ENCODE data around the gene RHEBL1. TPM values are rescaled to one million over a fixed set of nuclear protein-coding genes. Genes with fewer than 3 reads are reported as not detected.
A peak's percentile ranks its signal among the peaks of the same experiment; 100 is the strongest.

The RHEBL1 gene
- total RNA-seq, 1 donor from 2014 or later = not detected

- DNase-seq (ENCODE audit: low spot score in 2 of 2) = no peak
- Histone ChIP-seq H3K9me3 (no peaks in the 10 kb centered on the region), H3K27me3 (no peaks in the 10 kb centered on the region), H3K4me1 (peaks cover 8 to 31% of the 10 kb centered on the region in 2 donors), H3K4me3 (peak overlapping the region; percentile 96 to 97), H3K36me3 (peaks cover 22 to 23% of the 10 kb centered on the region in 2 donors), H3K27ac (peak overlapping the region; percentile 8 to 31)
- no peak for TF ChIP-seq CTCF (IDR thresholded peaks at IDR 0.05)
- intact Hi-C loops (cut with DNase I) = loop anchor here (5.0 kb wide), 1 partner anchor 41 kb away; the partner anchor contains the start of gene PRKAG1
These were observed 11.9 kb downstream of the RHEBL1 start for GRCh38 chr12:49057888-49058287.

- peak overlapping the region in 1 of 2 donors; percentile 31 for H3K27ac ChIP-seq
- no peak for TF ChIP-seq CTCF (IDR thresholded peaks at IDR 0.05)
- H3K4me1 ChIP-seq = peaks cover 8 to 31% of the 10 kb centered on the region in 2 donors
- peaks cover 40% of the 10 kb centered on the region in 2 donors for H3K36me3 ChIP-seq
- H3K9me3 ChIP-seq = no peaks in the 10 kb centered on the region
- peak; percentile 33 to 82 for DNase-seq (ENCODE audit: low spot score in 2 of 2)
- H3K27me3 ChIP-seq = no peaks in the 10 kb centered on the region
- peak overlapping the region; percentile 29 to 96 for H3K4me3 ChIP-seq
- intact Hi-C loops (cut with DNase I) = loop anchor here (5.0 kb wide), 1 partner anchor 39 kb away; the partner anchor contains the start of gene PRKAG1
These were observed 13.6 kb downstream of the RHEBL1 start for GRCh38 chr12:49055978-49056754.

- intact Hi-C loops (cut with DNase I) = loop anchor here (5.0 kb wide), 1 partner anchor 38 kb away; the partner anchor contains the start of gene PRKAG1
- no peak for TF ChIP-seq CTCF (IDR thresholded peaks at IDR 0.05)
- no peak overlapping the region for H3K27ac ChIP-seq
- no peaks in the 10 kb centered on the region for H3K27me3 ChIP-seq
- H3K36me3 ChIP-seq = peaks cover 50 to 51% of the 10 kb centered on the region in 2 donors
- H3K4me1 ChIP-seq = peaks cover 8 to 31% of the 10 kb centered on the region in 2 donors
- no peaks in the 10 kb centered on the region for H3K9me3 ChIP-seq
- H3K4me3 ChIP-seq = no peak overlapping the region
- no peak for DNase-seq (ENCODE audit: low spot score in 2 of 2)
These were observed 14.7 kb downstream of the RHEBL1 start for GRCh38 chr12:49055092-49055491.

GRCh38 chr12:49054524-49054923, 15.3 kb downstream of the RHEBL1 start:
- no peaks in the 10 kb centered on the region for H3K27me3 ChIP-seq
- peaks cover 56 to 57% of the 10 kb centered on the region in 2 donors for H3K36me3 ChIP-seq
- H3K27ac ChIP-seq = no peak overlapping the region
- H3K4me1 ChIP-seq = peaks cover 8 to 31% of the 10 kb centered on the region in 2 donors
- DNase-seq (ENCODE audit: low spot score in 2 of 2) = no peak
- intact Hi-C loops (cut with DNase I) = no loop called here
- H3K4me3 ChIP-seq = no peak overlapping the region
- no peaks in the 10 kb centered on the region for H3K9me3 ChIP-seq
- no peak for TF ChIP-seq CTCF (IDR thresholded peaks at IDR 0.05)

- peaks cover 59 to 60% of the 10 kb centered on the region in 2 donors for H3K36me3 ChIP-seq
- no peak for DNase-seq (ENCODE audit: low spot score in 2 of 2)
- TF ChIP-seq CTCF (IDR thresholded peaks at IDR 0.05) = no peak
- no peaks in the 10 kb centered on the region for H3K9me3 ChIP-seq
- H3K27me3 ChIP-seq = no peaks in the 10 kb centered on the region
- H3K4me1 ChIP-seq = peaks cover 8 to 31% of the 10 kb centered on the region in 2 donors
- no peak overlapping the region for H3K27ac ChIP-seq
- intact Hi-C loops (cut with DNase I) = no loop called here
- H3K4me3 ChIP-seq = no peak overlapping the region
These were observed 15.7 kb downstream of the RHEBL1 start for GRCh38 chr12:49054096-49054495.
